Calu3 (cell line): ENCODE data around the gene CNTNAP2. TPM values are rescaled to one million over a fixed set of nuclear protein-coding genes. Genes with fewer than 3 reads are reported as not detected.

Experiments used
- BruUV-seq: library from RNA; stranded (reverse); fragments of 400-500 nt; replicated peaks from 2 replicates; lab custom pipeline; 2021; lab: Mats Ljungman, UMichigan
- CTCF ChIA-PET: fragments of 300-600 bp; sonication (Branson Sonifier 250); formaldehyde crosslinking; loops from one replicate; lab custom pipeline; 2022; ENCODE audit warnings: antibody characterized with exemption; lab: Charles Lee
- DNase-seq: peaks from one replicate; pipeline ENCODE4 v3.0.0; 2022
- H3K27ac Mint-ChIP-seq: one replicate; pipeline ENCODE4 v1.8.0; 2022; ENCODE audit warnings: mixed read lengths; ENCODE audit not compliant: unreplicated experiment
- H3K27me3 Mint-ChIP-seq: one replicate; pipeline ENCODE4 v1.8.0; 2022; ENCODE audit warnings: mixed read lengths; ENCODE audit not compliant: unreplicated experiment
- H3K36me3 Mint-ChIP-seq: one replicate; pipeline ENCODE4 v1.8.0; 2022; ENCODE audit warnings: mild to moderate bottlenecking, moderate library complexity, mixed read lengths; ENCODE audit not compliant: insufficient read depth, unreplicated experiment
- H3K4me1 Mint-ChIP-seq: one replicate; pipeline ENCODE4 v1.8.0; 2022; ENCODE audit warnings: mild to moderate bottlenecking, low read depth, mixed read lengths; ENCODE audit not compliant: unreplicated experiment
- H3K4me3 Mint-ChIP-seq: one replicate; pipeline ENCODE4 v1.8.0; 2022; ENCODE audit warnings: mild to moderate bottlenecking, low read depth, moderate library complexity, mixed read lengths; ENCODE audit not compliant: unreplicated experiment
- H3K9me3 Mint-ChIP-seq: one replicate; pipeline ENCODE4 v1.8.0; 2022; ENCODE audit warnings: low read depth, mixed read lengths; ENCODE audit not compliant: unreplicated experiment
- intact Hi-C: fragments of 100-400 bp; cut with micrococcal nuclease; formaldehyde crosslinking; loops from one replicate; pipeline ENCODE4 v1.10.0; 2022; ENCODE audit not compliant: unreplicated experiment
- total RNA-seq: library from RNA; stranded (reverse); gene quantifications from 2 replicates; pipeline ENCODE4 v1.2.3, GENCODE V29; 2022
- TF ChIP-seq, protein P1 (sequence below): fragments of 200-600 bp; IDR thresholded peaks from one replicate; pipeline ENCODE4 v1.8.0; 2022; ENCODE audit warnings: antibody characterized with exemption; ENCODE audit not compliant: unreplicated experiment

The CNTNAP2 gene
- total RNA-seq, 1 experiment from 2014 or later: 1.1 TPM

DNA sequence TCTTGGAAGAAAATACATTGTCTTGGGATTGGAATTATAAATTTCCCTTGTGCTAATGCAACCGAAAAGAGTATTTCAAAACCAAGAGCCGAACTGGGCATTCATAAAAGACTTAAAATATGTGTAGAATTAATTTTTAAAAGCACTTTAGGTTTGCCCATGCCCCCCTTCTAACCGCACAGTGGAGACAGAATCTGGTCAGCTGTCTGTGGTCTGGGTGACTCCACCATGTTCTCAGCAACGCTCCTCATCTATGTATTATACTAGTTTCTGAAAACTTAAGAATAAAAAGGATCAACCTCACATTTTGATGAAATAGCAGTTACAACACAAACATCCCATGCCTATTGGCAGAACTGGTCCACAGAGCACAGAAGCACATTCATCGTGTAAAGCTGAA, 2281.4 kb downstream of the CNTNAP2 start:
- Mint-ChIP-seq H3K9me3 (no peaks in the 10 kb centered on the region), H3K4me3 (no peak overlapping the region), H3K4me1 (no peaks in the 10 kb centered on the region), H3K36me3 (no peaks in the 10 kb centered on the region), H3K27ac (no peak overlapping the region), H3K27me3 (peaks cover 22% of the 10 kb centered on the region)
- CTCF ChIA-PET: no interaction called here
- intact Hi-C loops: no loop called here
- TF ChIP-seq, protein P1, sequence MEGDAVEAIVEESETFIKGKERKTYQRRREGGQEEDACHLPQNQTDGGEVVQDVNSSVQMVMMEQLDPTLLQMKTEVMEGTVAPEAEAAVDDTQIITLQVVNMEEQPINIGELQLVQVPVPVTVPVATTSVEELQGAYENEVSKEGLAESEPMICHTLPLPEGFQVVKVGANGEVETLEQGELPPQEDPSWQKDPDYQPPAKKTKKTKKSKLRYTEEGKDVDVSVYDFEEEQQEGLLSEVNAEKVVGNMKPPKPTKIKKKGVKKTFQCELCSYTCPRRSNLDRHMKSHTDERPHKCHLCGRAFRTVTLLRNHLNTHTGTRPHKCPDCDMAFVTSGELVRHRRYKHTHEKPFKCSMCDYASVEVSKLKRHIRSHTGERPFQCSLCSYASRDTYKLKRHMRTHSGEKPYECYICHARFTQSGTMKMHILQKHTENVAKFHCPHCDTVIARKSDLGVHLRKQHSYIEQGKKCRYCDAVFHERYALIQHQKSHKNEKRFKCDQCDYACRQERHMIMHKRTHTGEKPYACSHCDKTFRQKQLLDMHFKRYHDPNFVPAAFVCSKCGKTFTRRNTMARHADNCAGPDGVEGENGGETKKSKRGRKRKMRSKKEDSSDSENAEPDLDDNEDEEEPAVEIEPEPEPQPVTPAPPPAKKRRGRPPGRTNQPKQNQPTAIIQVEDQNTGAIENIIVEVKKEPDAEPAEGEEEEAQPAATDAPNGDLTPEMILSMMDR: no peak
- no peak for DNase-seq
- no TSS peak for BruUV-seq

DNA sequence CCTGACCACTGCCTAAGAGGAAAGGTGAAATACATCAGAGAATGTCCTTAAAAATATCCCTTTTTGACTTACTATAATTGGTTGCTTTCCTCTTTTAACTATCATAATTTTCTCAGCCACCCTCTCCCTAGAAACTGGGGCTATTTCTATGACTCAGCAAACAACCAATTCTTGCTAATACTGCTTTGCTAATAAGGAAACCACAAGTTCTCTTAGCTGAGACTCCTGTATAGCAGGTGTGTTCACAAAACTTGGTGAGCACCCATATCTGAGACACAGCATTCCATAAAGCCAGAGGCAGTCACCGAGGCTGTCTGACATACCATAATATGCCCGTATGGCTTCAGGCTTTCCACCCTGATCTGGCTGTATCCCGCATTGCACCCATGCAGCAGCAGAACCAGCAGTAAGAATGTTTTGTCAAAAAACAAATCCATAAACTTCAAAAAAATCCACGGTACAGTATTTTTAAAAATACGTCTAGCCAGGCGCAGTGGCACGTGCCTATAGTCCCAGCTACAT, 2282.3 kb downstream of the CNTNAP2 start:
- TF ChIP-seq, protein P1: no peak
- H3K27ac Mint-ChIP-seq: no peak overlapping the region
- CTCF ChIA-PET: interaction anchor here (0.5 kb wide), 1 partner anchor 316 kb away, joined by 4 read pairs; no protein-coding TSS in a partner anchor
- peaks cover 22% of the 10 kb centered on the region for H3K27me3 Mint-ChIP-seq
- H3K9me3 Mint-ChIP-seq: no peaks in the 10 kb centered on the region
- no peaks in the 10 kb centered on the region for H3K4me1 Mint-ChIP-seq
- intact Hi-C loops: no loop called here
- no peak overlapping the region for H3K4me3 Mint-ChIP-seq
- no peak for DNase-seq
- no TSS peak for BruUV-seq
- no peaks in the 10 kb centered on the region for H3K36me3 Mint-ChIP-seq

DNA sequence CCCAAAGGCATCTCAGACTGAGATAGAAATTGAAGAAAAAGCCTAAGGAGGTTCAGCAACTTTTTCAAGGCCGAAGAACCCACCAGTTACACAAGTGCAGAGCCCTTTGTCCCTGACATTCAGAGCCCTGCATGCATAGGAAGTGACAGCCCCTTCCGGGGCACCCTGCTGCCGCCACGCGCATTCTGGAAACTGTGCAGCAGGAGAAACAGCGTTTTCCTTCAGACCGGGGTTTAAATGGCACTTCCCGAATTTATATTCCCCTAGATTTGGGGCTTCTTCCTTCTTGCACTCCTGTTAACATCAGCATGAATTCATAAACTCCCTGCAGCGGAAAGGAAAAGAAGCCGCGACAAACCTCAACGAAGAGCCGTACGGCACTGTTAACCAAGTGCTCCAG, 2283.5 kb downstream of the CNTNAP2 start:
- no peak overlapping the region for H3K27ac Mint-ChIP-seq
- no peak for DNase-seq
- H3K36me3 Mint-ChIP-seq: no peaks in the 10 kb centered on the region
- CTCF ChIA-PET: no interaction called here
- H3K9me3 Mint-ChIP-seq: no peaks in the 10 kb centered on the region
- H3K27me3 Mint-ChIP-seq: peaks cover 14% of the 10 kb centered on the region
- no peak overlapping the region for H3K4me3 Mint-ChIP-seq
- intact Hi-C loops: no loop called here
- no peaks in the 10 kb centered on the region for H3K4me1 Mint-ChIP-seq
- no TSS peak for BruUV-seq
- TF ChIP-seq, protein P1: no peak

DNA sequence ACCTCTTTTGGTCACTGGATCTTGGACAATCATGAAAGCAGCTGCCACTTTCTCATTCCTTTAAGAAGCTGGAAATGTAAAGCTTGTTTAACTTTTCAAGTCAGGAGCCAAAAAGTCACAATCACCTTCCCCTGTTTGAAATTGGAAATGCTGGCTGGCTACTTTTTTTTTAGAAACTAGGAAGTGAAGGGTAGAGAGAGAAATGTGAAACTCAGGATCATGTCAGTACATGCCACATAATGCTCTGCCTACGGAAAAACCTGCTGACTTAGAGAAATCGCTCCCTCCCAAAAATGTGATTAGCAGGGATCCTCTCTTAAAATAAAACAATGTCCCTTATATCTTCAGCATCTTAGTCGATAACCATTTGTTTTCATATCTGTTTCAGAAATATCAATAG, 2285.6 kb downstream of the CNTNAP2 start:
- H3K4me3 Mint-ChIP-seq: no peak overlapping the region
- DNase-seq: no peak
- H3K4me1 Mint-ChIP-seq: no peaks in the 10 kb centered on the region
- no TSS peak for BruUV-seq
- CTCF ChIA-PET: no interaction called here
- H3K27me3 Mint-ChIP-seq: no peaks in the 10 kb centered on the region
- TF ChIP-seq, protein P1: no peak
- intact Hi-C loops: no loop called here
- H3K36me3 Mint-ChIP-seq: no peaks in the 10 kb centered on the region
- H3K27ac Mint-ChIP-seq: no peak overlapping the region
- H3K9me3 Mint-ChIP-seq: no peaks in the 10 kb centered on the region
